Measurements from ENCODE around the gene POLQ.

DNA sequence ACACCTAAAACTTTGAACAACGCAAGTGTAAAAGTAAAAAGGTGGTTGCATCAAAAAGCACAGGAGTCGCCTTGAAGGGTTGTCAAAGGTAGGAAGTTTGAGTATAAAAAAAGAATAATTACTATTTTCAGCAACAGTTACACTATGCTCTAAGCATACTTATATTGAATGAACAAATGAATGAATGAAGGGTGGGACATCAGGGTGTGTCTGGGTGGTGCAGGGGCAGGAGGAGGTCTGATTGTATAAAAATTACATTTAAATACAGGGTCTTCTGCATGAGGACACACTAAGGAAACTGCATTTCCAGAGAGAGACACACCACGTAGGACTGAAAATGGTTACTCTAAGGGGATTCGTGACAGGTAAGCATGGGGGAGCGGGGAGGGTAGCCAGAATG is 21.9 kb upstream of the POLQ start, which contains the start of gene ARGFX:
- TF ChIP-seq CTCF (IDR thresholded peaks at IDR 0.05) (no peak), POLR2A (IDR thresholded peaks at IDR 0.05) (no peak)
